Measurements from ENCODE around the gene SIPA1L3. TPM values are rescaled to one million over a fixed set of nuclear protein-coding genes. Genes with fewer than 3 reads are reported as not detected.

Gene SIPA1L3
- total and polyA plus RNA-seq, 8 donors, result 2.9 to 211 (median 24.3) TPM

DNA sequence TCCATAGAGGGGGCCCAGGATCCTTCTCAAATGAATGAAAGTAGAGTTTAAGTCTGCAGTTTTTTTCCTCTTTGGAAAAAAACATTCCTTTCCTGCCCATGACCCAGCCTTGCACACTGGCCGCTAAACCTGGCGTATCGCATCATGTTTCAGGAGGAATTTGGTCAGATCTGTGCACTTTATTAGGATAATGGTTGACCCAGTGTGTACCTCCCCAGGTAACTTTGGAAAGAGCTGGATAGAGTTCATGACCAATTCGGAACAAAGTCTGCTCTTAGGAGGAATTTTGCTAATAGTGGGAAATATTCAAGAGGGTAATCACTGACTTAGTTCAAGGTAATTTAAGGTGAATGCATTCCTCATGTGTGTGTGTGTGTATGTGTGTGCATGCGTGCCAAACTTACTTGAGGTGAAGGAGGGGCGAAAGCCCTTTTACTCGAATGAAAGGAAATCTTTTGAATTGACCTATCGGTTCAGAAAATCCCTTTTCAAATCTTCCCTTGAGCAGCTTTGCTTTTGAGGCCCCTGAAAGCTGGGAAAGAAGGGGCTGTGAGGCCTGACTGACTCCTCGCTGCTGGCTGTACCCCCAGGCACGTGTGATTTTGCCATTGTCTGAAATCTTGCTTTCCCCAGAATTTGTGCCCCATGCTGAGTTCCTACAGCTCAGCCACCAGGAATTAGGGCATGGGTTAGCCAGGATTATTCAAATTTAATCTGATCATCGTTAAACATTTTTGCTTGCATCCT lies 46.3 kb downstream of the SIPA1L3 start:
- Histone ChIP-seq H3K27ac (no peak overlapping the region), H3K36me3 (no peaks in the 10 kb centered on the region)

DNA sequence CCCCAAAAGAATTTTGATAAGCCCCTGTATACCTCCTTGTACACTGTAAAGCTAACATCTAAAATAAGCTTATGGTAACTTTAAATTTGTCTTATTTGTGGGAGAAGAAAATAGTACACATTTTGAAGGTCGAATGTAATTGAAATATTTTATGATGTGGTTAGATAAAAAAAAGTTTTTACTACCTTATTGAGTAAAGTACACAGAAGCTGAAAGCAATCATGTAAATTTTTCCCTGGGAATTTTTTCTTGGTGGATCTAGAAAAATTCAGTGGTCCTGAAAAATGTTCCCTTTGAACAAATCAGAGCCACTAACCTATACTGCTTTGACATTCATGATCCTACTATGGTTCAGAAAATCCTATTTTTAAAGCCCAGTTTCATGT lies 46.9 kb downstream of the SIPA1L3 start:
- intact Hi-C loops (cut with DNase I; ENCODE audit: low total_unique reads), result no loop called here
- TF ChIP-seq, protein P1, sequence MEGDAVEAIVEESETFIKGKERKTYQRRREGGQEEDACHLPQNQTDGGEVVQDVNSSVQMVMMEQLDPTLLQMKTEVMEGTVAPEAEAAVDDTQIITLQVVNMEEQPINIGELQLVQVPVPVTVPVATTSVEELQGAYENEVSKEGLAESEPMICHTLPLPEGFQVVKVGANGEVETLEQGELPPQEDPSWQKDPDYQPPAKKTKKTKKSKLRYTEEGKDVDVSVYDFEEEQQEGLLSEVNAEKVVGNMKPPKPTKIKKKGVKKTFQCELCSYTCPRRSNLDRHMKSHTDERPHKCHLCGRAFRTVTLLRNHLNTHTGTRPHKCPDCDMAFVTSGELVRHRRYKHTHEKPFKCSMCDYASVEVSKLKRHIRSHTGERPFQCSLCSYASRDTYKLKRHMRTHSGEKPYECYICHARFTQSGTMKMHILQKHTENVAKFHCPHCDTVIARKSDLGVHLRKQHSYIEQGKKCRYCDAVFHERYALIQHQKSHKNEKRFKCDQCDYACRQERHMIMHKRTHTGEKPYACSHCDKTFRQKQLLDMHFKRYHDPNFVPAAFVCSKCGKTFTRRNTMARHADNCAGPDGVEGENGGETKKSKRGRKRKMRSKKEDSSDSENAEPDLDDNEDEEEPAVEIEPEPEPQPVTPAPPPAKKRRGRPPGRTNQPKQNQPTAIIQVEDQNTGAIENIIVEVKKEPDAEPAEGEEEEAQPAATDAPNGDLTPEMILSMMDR (IDR thresholded peaks at IDR 0.05), result no peak
- TF ChIP-seq POLR2A (IDR thresholded peaks at IDR 0.05) (no peak), POLR2AphosphoS5 (IDR thresholded peaks at IDR 0.05) (no peak), EP300 (IDR thresholded peaks at IDR 0.05) (no peak)
- WGBS, 5 donors, result 15 to 37% (median 20%) methylated on average over 1 of the region's 1 CpG
- no peaks in the 10 kb centered on the region for H3K27me3 ChIP-seq
- H3K4me1 ChIP-seq, result peaks cover 4 to 26% (median 12%) of the 10 kb centered on the region in 4 donors
- no peak overlapping the region for H3K4me3 ChIP-seq
- no peak for DNase-seq
- no peak overlapping the region for H3K27ac ChIP-seq
- no peaks in the 10 kb centered on the region for H3K9me3 ChIP-seq
- no peaks in the 10 kb centered on the region for H3K36me3 ChIP-seq

More for the DNA sequence above, 46.3 kb downstream of the SIPA1L3 start:
- no peaks in the 10 kb centered on the region for H3K27me3 ChIP-seq
- DNase-seq, result no peak
- no peaks in the 10 kb centered on the region for H3K9me3 ChIP-seq
- WGBS, 5 donors, result 56 to 75% (median 67%) methylated on average over 11 of the region's 11 CpGs
- intact Hi-C loops (cut with DNase I; ENCODE audit: low total_unique reads), result no loop called here
- H3K4me1 ChIP-seq, result peaks cover 4 to 32% (median 14%) of the 10 kb centered on the region in 4 donors
- H3K4me3 ChIP-seq, result no peak overlapping the region
- TF ChIP-seq POLR2A (IDR thresholded peaks at IDR 0.05), result no peak
- no peak for TF ChIP-seq EP300 (IDR thresholded peaks at IDR 0.05)
- TF ChIP-seq POLR2AphosphoS5 (IDR thresholded peaks at IDR 0.05), result no peak
- TF ChIP-seq, protein P1 (IDR thresholded peaks at IDR 0.05), result no peak

DNA sequence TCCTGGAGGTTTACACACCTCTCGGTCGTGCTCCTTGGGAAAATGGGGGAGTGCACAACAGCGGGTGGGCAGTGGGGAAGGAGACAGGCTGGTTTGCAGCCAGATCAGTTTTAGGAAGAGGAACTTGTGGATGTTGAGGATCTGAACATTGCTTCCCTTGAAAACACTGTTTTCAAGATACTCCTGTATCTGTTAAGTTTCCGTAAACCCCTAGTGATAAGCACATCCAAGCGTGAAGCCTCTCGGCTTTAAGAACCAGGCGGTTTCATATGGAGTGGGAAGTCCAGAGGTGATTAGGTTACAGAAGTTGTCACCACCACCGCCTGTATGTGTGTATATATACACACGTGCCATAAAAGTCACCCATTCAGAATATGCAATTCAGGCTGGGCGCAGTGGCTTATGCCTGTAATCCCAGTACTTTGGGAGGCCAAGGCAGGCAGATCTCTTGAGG lies 47.4 kb downstream of the SIPA1L3 start:
- no peak overlapping the region for H3K4me3 ChIP-seq
- H3K9me3 ChIP-seq, result no peaks in the 10 kb centered on the region
- no peak overlapping the region for H3K27ac ChIP-seq
- 61 to 86% (median 70%) methylated on average over 10 of the region's 10 CpGs for WGBS, 5 donors
- H3K27me3 ChIP-seq, result no peaks in the 10 kb centered on the region
- TF ChIP-seq, protein P1 (IDR thresholded peaks at IDR 0.05), result no peak
- TF ChIP-seq POLR2AphosphoS5 (IDR thresholded peaks at IDR 0.05) (no peak), POLR2A (IDR thresholded peaks at IDR 0.05) (no peak), EP300 (IDR thresholded peaks at IDR 0.05) (no peak)
- DNase-seq, result no peak
- peaks cover 4 to 28% (median 12%) of the 10 kb centered on the region in 4 donors for H3K4me1 ChIP-seq
- intact Hi-C loops (cut with DNase I; ENCODE audit: low total_unique reads), result no loop called here
- H3K36me3 ChIP-seq, result no peaks in the 10 kb centered on the region

DNA sequence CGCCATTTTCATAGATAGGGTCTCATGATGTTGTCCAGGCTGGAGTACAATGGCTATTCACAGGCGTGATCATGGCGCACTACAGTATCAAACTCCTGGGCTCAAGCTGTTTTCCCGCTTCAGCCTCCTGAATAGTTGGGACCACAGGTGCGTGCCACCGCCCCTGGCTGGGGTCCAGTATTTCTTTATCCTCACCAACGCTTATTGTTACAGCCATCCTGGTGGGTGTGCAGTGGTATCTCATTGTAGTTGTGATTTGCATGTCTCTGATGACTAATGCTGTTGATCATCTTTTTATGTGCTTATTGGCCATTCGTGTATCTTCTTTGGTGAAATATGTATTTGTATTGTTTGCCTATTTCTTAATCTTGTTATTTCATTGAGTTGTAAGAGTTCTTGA lies 49.0 kb downstream of the SIPA1L3 start:
- H3K9me3 ChIP-seq, result peaks cover 0 to 3% (median 0%) of the 10 kb centered on the region in 4 donors
- H3K4me1 ChIP-seq, result peaks cover 4 to 24% (median 12%) of the 10 kb centered on the region in 4 donors

More for the DNA sequence above, 49.0 kb downstream of the SIPA1L3 start:
- no peak for TF ChIP-seq EP300 (IDR thresholded peaks at IDR 0.05)
- TF ChIP-seq POLR2AphosphoS5 (IDR thresholded peaks at IDR 0.05), result no peak
- TF ChIP-seq, protein P1 (IDR thresholded peaks at IDR 0.05), result no peak
- TF ChIP-seq POLR2A (IDR thresholded peaks at IDR 0.05), result no peak
- Histone ChIP-seq H3K27ac (no peak overlapping the region), H3K36me3 (no peaks in the 10 kb centered on the region), H3K27me3 (no peaks in the 10 kb centered on the region), H3K4me3 (no peak overlapping the region)
- DNase-seq, result peak in 1 of 2 donors; percentile 20
- intact Hi-C loops (cut with DNase I; ENCODE audit: low total_unique reads), result no loop called here
- WGBS, 5 donors, result 82 to 90% (median 86%) methylated on average over 8 of the region's 8 CpGs
